ENCODE results near the gene MID1.

- TF ChIP-seq CTCF (IDR thresholded peaks at IDR 0.05 in 4 of 5, conservative IDR thresholded peaks at IDR 0.05 in 1 of 5) (no peak), POLR2A (IDR thresholded peaks at IDR 0.05) (no peak)
Observed at GRCh38 chrX:10630320-10630719, 9.9 kb upstream of the MID1 start.

Measured in gastrocnemius medialis (tissue), 4 donors.